Uterus (tissue), 4 donors: ENCODE measurements around the gene LCE2A. TPM values are rescaled to one million over a fixed set of nuclear protein-coding genes. Genes with fewer than 3 reads are reported as not detected.
"Not testable (repeated sequence)": the region's sequence is repeated elsewhere in the genome, so short reads cannot be mapped to it uniquely, and the experiment has no call there.

Experiments used
- DNase-seq, 2 donors: peaks; one replicate each; pipeline ENCODE4 v3.0.0-alpha.2; 2019 to 2020
- H3K27ac ChIP-seq, 2 donors: fragments of 200-600 bp; sonication (generic); 1 replicate in 1 of 2; 2 replicates in 1 of 2; pipeline ENCODE4 v1.5.1; 2016 to 2018
- H3K27me3 ChIP-seq, 2 donors: fragments of 200-600 bp; sonication (generic); one replicate each; pipeline ENCODE4 v1.5.1; 2018 to 2019; ENCODE audit warnings: control low read depth in 1 of 2
- H3K36me3 ChIP-seq, 2 donors: fragments of 200-600 bp; sonication (generic); one replicate each; pipeline ENCODE4 v1.5.1; 2019; ENCODE audit warnings: control low read depth in 1 of 2
- H3K4me1 ChIP-seq, 2 donors: fragments of 200-600 bp; sonication (generic); one replicate each; pipeline ENCODE4 v1.5.1; 2018 to 2019; ENCODE audit warnings: control low read depth in 1 of 2
- H3K4me3 ChIP-seq, 2 donors: fragments of 200-600 bp; sonication (generic); 1 replicate in 1 of 2; 2 replicates in 1 of 2; pipeline ENCODE4 v1.5.1; 2018 to 2019; ENCODE audit warnings: mild to moderate bottlenecking in 1 of 2
- H3K9me3 ChIP-seq, 2 donors: fragments of 200-600 bp; sonication (generic); one replicate each; pipeline ENCODE4 v1.5.1; 2019; ENCODE audit warnings: control low read depth in 1 of 2
- POLR2A ChIP-seq, 2 donors: fragments of 450-650 bp; IDR thresholded peaks; one replicate each; pipeline ENCODE4 v1.6.1; 2016; ENCODE audit warnings: antibody characterized with exemption in 2 of 2, mild to moderate bottlenecking in 1 of 2, moderate library complexity in 1 of 2
- intact Hi-C: fragments of 100-400 bp; cut with DNase I; formaldehyde crosslinking; loops from one replicate; pipeline ENCODE4 v1.15.1; 2023; ENCODE audit warnings: low total_unique reads
- total RNA-seq, 4 donors: library from RNA; depleted of rRNA in 3 of 4; stranded (reverse); fragments of >200 nt in 3 of 4; gene quantifications; one replicate each; pipeline versions ENCODE4 v1.1.0 to v1.2.4, GENCODE V29; 2014 to 2023
- TF ChIP-seq, protein P1 (sequence below), 4 experiments: fragments of 200-600 bp in 2 of 4; fragments of 450-650 bp in 2 of 4; sonication (generic) in 2 of 4; IDR thresholded peaks; one replicate each; pipeline ENCODE4 v1.5.1; 2016 to 2019; ENCODE audit warnings: antibody characterized with exemption in 4 of 4, mild to moderate bottlenecking in 2 of 4, moderate library complexity in 1 of 4
- donor health status: DM: yes; HTN: yes; CAD: no.

The LCE2A gene
- total RNA-seq, 4 donors from 2014 or later = not detected

DNA sequence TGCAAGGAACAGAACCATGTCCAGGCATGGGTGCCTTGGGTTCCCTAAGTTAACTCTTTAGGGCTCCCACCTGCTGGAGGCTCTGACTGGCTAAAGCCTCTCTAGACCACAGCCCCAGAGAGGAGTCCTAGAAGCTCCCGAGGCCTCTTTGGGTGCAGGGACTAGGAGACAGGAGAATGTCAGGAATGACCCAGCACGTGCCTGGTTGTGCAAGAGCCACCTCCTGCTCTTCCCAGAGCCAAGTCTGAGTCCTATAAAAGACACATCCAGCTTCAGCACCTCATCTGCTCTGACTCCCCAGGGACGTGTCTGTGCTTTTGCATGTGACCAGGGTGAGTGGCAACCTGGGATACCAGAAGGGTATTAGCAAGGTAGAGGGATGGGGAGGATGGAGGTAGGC, 35.0 kb upstream of the LCE2A start, which contains the start of gene LCE2D:
Gene LCE2D (plus strand): TSS at position 283 of the 400 bp plus-strand sequence. CDS start 726 bp downstream, outside the sequence.
- no peak for TF ChIP-seq POLR2A (IDR thresholded peaks at IDR 0.05)
- TF ChIP-seq, protein P1, sequence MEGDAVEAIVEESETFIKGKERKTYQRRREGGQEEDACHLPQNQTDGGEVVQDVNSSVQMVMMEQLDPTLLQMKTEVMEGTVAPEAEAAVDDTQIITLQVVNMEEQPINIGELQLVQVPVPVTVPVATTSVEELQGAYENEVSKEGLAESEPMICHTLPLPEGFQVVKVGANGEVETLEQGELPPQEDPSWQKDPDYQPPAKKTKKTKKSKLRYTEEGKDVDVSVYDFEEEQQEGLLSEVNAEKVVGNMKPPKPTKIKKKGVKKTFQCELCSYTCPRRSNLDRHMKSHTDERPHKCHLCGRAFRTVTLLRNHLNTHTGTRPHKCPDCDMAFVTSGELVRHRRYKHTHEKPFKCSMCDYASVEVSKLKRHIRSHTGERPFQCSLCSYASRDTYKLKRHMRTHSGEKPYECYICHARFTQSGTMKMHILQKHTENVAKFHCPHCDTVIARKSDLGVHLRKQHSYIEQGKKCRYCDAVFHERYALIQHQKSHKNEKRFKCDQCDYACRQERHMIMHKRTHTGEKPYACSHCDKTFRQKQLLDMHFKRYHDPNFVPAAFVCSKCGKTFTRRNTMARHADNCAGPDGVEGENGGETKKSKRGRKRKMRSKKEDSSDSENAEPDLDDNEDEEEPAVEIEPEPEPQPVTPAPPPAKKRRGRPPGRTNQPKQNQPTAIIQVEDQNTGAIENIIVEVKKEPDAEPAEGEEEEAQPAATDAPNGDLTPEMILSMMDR (IDR thresholded peaks at IDR 0.05) = no peak
- intact Hi-C loops = no loop called here
- DNase-seq = no peak
- Histone ChIP-seq H3K4me3 (no peak within 1 kb of the TSS), H3K27me3 (no peaks in the 10 kb centered on the region), H3K4me1 (no peaks in the 10 kb centered on the region), H3K36me3 (no peaks in the 10 kb centered on the region), H3K9me3 (no peaks in the 10 kb centered on the region), H3K27ac (no peak within 1 kb of the TSS)

DNA sequence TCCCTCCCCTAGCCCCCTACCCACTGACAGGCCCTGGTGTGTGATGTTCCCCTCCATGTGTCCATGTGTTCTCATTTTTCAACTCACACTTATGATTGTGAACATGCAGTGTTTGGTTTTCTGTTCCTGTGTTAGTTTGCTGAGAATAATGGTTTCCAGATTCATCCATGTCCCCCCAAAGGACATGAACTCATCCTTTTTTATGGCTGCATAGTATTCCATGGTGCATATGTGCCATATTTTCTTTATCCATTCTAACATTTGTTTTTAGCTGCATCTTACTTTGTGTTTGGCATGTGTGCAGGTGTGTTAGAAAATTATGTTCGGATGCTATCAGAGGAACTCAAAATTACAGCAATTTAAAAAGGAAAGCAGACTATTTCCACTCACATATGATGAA, 32.0 kb upstream of the LCE2A start:
- H3K27ac ChIP-seq, H3K36me3 ChIP-seq, H3K4me3 ChIP-seq, H3K4me1 ChIP-seq, H3K9me3 ChIP-seq, DNase-seq, intact Hi-C loops, H3K27me3 ChIP-seq: not testable (repeated sequence)

DNA sequence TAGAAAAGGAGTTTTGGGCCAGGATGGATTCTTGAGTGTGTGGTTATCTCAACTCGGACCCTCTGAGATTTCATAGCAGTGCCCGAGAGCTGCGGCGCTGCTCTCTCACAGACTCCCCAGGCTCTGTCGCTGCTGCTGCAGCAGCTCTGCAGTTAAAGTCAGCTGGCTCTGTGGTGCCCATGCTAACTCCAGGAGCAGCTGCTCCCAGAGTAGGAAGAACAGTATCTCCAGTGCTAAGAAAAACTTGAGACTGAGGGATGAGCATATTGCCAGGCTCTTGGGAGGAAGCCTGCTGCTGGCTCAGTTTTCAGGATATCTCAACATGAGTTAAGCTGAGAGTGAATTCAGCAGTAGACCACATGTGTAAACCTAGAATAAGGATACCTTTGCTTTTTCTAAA, 30.5 kb upstream of the LCE2A start:
- Histone ChIP-seq H3K27ac (no peak overlapping the region), H3K27me3 (no peaks in the 10 kb centered on the region), H3K9me3 (no peaks in the 10 kb centered on the region), H3K36me3 (no peaks in the 10 kb centered on the region), H3K4me1 (no peaks in the 10 kb centered on the region), H3K4me3 (no peak overlapping the region)
- DNase-seq = no peak
- intact Hi-C loops = no loop called here
- no peak for TF ChIP-seq POLR2A (IDR thresholded peaks at IDR 0.05)
- TF ChIP-seq, protein P1 (IDR thresholded peaks at IDR 0.05) = no peak

DNA sequence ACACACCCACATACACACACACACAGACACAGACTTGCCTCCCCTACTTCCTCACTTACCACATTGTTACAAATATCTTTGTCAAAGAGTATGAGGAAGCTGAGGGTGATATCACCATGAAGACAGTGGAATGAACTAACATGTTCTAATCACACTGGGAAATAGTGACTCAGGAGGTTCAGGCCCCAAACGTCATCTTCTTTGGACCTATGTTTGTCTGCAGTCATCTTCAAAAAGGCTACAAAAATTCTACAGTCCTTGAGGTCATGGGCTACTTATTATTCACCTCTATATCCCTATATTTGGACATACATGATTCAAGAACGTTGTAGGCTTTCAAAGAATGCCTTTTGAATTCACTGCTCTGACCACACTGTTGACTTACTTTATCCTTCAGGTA, 25.1 kb upstream of the LCE2A start:
- no peak for TF ChIP-seq POLR2A (IDR thresholded peaks at IDR 0.05)
- TF ChIP-seq, protein P1 (IDR thresholded peaks at IDR 0.05) = no peak
- intact Hi-C loops = no loop called here
- Histone ChIP-seq H3K27me3 (no peaks in the 10 kb centered on the region), H3K4me1 (no peaks in the 10 kb centered on the region), H3K9me3 (no peaks in the 10 kb centered on the region), H3K27ac (no peak overlapping the region), H3K4me3 (no peak overlapping the region), H3K36me3 (no peaks in the 10 kb centered on the region)
- no peak for DNase-seq

DNA sequence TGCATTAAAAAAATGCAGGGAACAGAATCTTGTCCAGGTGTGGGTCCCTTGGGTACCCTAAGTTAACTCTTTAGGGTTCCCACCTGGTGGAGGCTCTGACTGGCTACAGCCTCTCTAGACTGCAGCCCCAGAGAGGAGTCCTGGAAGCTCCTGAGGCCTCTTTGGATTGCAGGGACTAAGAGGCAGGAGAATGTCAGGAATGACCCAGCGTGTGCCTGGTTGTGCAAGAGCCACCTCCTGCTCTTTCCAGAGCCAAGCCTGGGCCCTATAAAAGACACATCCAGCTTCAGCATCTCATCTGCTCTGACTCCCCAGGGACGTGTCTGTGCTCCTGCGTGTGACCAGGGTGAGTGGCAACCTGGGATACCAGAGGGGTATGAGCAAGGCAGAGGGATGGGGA, 23.2 kb upstream of the LCE2A start, which contains the start of gene LCE2C:
Gene LCE2C (plus strand): TSS at position 297 of the 400 bp plus-strand sequence. CDS start 737 bp downstream, outside the sequence.
- H3K36me3 ChIP-seq, H3K4me1 ChIP-seq, DNase-seq, H3K9me3 ChIP-seq, H3K27me3 ChIP-seq, intact Hi-C loops, H3K4me3 ChIP-seq, H3K27ac ChIP-seq: not testable (repeated sequence)

DNA sequence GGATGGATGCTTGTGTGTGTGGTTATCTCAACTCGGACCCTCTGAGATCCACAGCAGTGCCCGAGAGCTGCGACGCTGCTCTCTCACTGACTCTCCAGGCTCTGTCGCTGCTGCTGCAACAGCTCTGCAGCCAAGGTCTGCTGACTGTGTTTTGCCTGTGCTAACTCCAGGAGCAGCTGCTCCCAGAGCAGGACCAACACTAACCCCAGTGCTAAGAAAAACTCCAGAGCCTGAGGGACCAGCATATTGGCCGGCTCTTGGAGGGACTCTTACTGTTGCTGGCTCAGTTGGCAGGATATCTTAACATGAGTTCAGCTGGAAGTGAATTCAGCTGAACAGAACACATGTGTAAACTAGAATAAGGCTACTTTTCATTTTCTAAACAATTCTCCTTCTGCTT, 18.7 kb upstream of the LCE2A start:
- intact Hi-C loops = no loop called here
- Histone ChIP-seq H3K27ac (no peak overlapping the region), H3K27me3 (no peaks in the 10 kb centered on the region), H3K9me3 (no peaks in the 10 kb centered on the region), H3K4me1 (no peaks in the 10 kb centered on the region), H3K36me3 (no peaks in the 10 kb centered on the region), H3K4me3 (no peak overlapping the region)
- DNase-seq = no peak
- TF ChIP-seq, protein P1 (IDR thresholded peaks at IDR 0.05) = no peak
- TF ChIP-seq POLR2A (IDR thresholded peaks at IDR 0.05) = no peak
